Neural progenitor cell (in vitro differentiated cells): ENCODE data around the gene C1orf21. TPM values are rescaled to one million over a fixed set of nuclear protein-coding genes. Genes with fewer than 3 reads are reported as not detected.

Source experiments
- DNase-seq: peaks from one replicate; pipeline ENCODE4 v3.0.0-alpha.2; 2016; ENCODE audit warnings: low spot score
- H2AFZ ChIP-seq: fragments of 200-600 bp; sonication (generic); replicated peaks from 2 replicates; pipeline ENCODE4 v1.6.1; 2016; ENCODE audit warnings: antibody characterized with exemption
- H3F3A ChIP-seq: fragments of 200-600 bp; sonication (generic); 2 replicates; pipeline ENCODE4 v1.6.1; 2016; ENCODE audit warnings: antibody characterized with exemption, low read depth
- H3K27ac ChIP-seq: fragments of 200-600 bp; sonication (generic); 2 replicates; pipeline ENCODE4 v1.5.1; 2016; ENCODE audit warnings: mild to moderate bottlenecking
- H3K27me3 ChIP-seq: fragments of 200-600 bp; sonication (generic); 2 replicates; pipeline ENCODE4 v1.6.1; 2016; ENCODE audit warnings: mild to moderate bottlenecking, moderate library complexity
- H3K36me3 ChIP-seq: fragments of 200-600 bp; sonication (generic); 2 replicates; pipeline ENCODE4 v1.5.1; 2016
- H3K4me1 ChIP-seq: fragments of 200-600 bp; sonication (generic); 2 replicates; pipeline ENCODE4 v1.6.1; 2016; ENCODE audit warnings: mixed run types
- H3K4me2 ChIP-seq: fragments of 200-600 bp; sonication (generic); 2 replicates; pipeline ENCODE4 v1.6.1; 2016
- H3K4me3 ChIP-seq: fragments of 200-600 bp; sonication (generic); 2 replicates; pipeline ENCODE4 v1.5.1; 2016
- H3K79me2 ChIP-seq: fragments of 200-600 bp; sonication (generic); 2 replicates; pipeline ENCODE4 v1.6.1; 2016; ENCODE audit warnings: low read depth
- H3K9ac ChIP-seq: fragments of 200-600 bp; sonication (generic); 2 replicates; pipeline ENCODE4 v1.6.1; 2016
- H3K9me3 ChIP-seq: fragments of 200-600 bp; sonication (generic); 2 replicates; pipeline ENCODE4 v1.5.1; 2016; ENCODE audit warnings: low read depth
- H4K20me1 ChIP-seq: fragments of 200-600 bp; sonication (generic); 2 replicates; pipeline ENCODE4 v1.6.1; 2016; ENCODE audit warnings: low read depth
- H3K27ac Mint-ChIP-seq: 3 replicates; pipeline ENCODE4 v1.8.0; 2021; ENCODE audit warnings: mixed read lengths
- H3K27me3 Mint-ChIP-seq: 2 replicates; pipeline ENCODE4 v1.8.0; 2022; ENCODE audit warnings: low read depth, mild to moderate bottlenecking, inconsistent platforms, moderate library complexity, mixed read lengths; ENCODE audit not compliant: insufficient read depth
- H3K36me3 Mint-ChIP-seq: 3 replicates; pipeline ENCODE4 v1.8.0; 2021; ENCODE audit warnings: mixed read lengths
- H3K4me1 Mint-ChIP-seq: 3 replicates; pipeline ENCODE4 v1.8.0; 2021; ENCODE audit warnings: mixed read lengths
- H3K4me3 Mint-ChIP-seq: 3 replicates; pipeline ENCODE4 v1.8.0; 2021; ENCODE audit warnings: mild to moderate bottlenecking, moderate library complexity, mixed read lengths
- H3K9me3 Mint-ChIP-seq: 3 replicates; pipeline ENCODE4 v1.8.0; 2020; ENCODE audit warnings: mixed read lengths
- CTCF ChIP-seq: fragments of 200-600 bp; sonication (generic); IDR thresholded peaks from 2 replicates; pipeline ENCODE4 v1.5.1; 2017; ENCODE audit warnings: antibody characterized with exemption, mild to moderate bottlenecking
- EZH2 ChIP-seq: fragments of 200-600 bp; sonication (generic); IDR thresholded peaks from 2 replicates; pipeline ENCODE4 v1.6.1; 2017; ENCODE audit warnings: antibody characterized with exemption, mild to moderate bottlenecking, moderate library complexity
- EZH2phosphoT487 ChIP-seq: fragments of 200-600 bp; sonication (generic); IDR thresholded peaks from 2 replicates; pipeline ENCODE4 v1.6.1; 2017; ENCODE audit warnings: antibody characterized with exemption
- total RNA-seq: library from RNA; depleted of rRNA; stranded (reverse); fragments of >200 nt; gene quantifications from 2 replicates; pipeline ENCODE4 v1.2.3, GENCODE V29; 2015; ENCODE audit warnings: low replicate concordance

The C1orf21 gene
- total RNA-seq, 1 donor from 2014 or later = 117 TPM

GRCh38 chr1:184650177-184650866, 263.5 kb downstream of the C1orf21 start:
- Histone ChIP-seq H3K27me3 (no peaks in the 10 kb centered on the region), H4K20me1 (no peaks in the 10 kb centered on the region), H3K4me1 (peaks cover 5% of the 10 kb centered on the region), H3F3A (peaks cover 5% of the 10 kb centered on the region), H3K36me3 (no peaks in the 10 kb centered on the region), H2AFZ (no peak overlapping the region), H3K9ac (no peak overlapping the region), H3K27ac (no peak overlapping the region), H3K4me3 (no peak overlapping the region), H3K9me3 (no peaks in the 10 kb centered on the region), H3K79me2 (no peaks in the 10 kb centered on the region), H3K4me2 (no peak overlapping the region)
- no peak overlapping the region for H3K27ac Mint-ChIP-seq
- no peak overlapping the region for H3K4me3 Mint-ChIP-seq
- peaks cover 14% of the 10 kb centered on the region for H3K9me3 Mint-ChIP-seq
- H3K4me1 Mint-ChIP-seq = peaks cover 2% of the 10 kb centered on the region
- TF ChIP-seq EZH2 (no peak), EZH2phosphoT487 (no peak), CTCF (no peak)
- H3K27me3 Mint-ChIP-seq = peaks cover 3% of the 10 kb centered on the region
- no peak for DNase-seq
- no peaks in the 10 kb centered on the region for H3K36me3 Mint-ChIP-seq

- Mint-ChIP-seq H3K9me3 (peaks cover 3% of the 10 kb centered on the region), H3K27me3 (peaks cover 3% of the 10 kb centered on the region), H3K36me3 (no peaks in the 10 kb centered on the region), H3K4me1 (peaks cover 4% of the 10 kb centered on the region), H3K27ac (no peak overlapping the region), H3K4me3 (no peak overlapping the region)
- Histone ChIP-seq H3K36me3 (no peaks in the 10 kb centered on the region), H3K4me1 (peaks cover 22% of the 10 kb centered on the region), H2AFZ (no peak overlapping the region), H3K9ac (no peak overlapping the region), H3F3A (peaks cover 21% of the 10 kb centered on the region), H3K9me3 (no peaks in the 10 kb centered on the region), H3K79me2 (no peaks in the 10 kb centered on the region), H3K27ac (peak overlapping the region; percentile 44), H4K20me1 (no peaks in the 10 kb centered on the region), H3K4me2 (no peak overlapping the region), H3K27me3 (no peaks in the 10 kb centered on the region), H3K4me3 (no peak overlapping the region)
- TF ChIP-seq EZH2 (no peak), CTCF (no peak), EZH2phosphoT487 (no peak)
- no peak for DNase-seq
Observed at GRCh38 chr1:184655185-184655584, 268.4 kb downstream of the C1orf21 start.

GRCh38 chr1:184656221-184656620, 269.4 kb downstream of the C1orf21 start:
- peaks cover 13% of the 10 kb centered on the region for H3K4me1 Mint-ChIP-seq
- H3K27me3 Mint-ChIP-seq = peaks cover 2% of the 10 kb centered on the region
- H3F3A ChIP-seq = peaks cover 30% of the 10 kb centered on the region
- H3K4me3 Mint-ChIP-seq = no peak overlapping the region
- H3K4me1 ChIP-seq = peaks cover 33% of the 10 kb centered on the region
- TF ChIP-seq CTCF = no peak
- TF ChIP-seq EZH2 = no peak
- TF ChIP-seq EZH2phosphoT487 = no peak
- no peak overlapping the region for H3K27ac ChIP-seq
- no peak for DNase-seq
- H2AFZ ChIP-seq = no peak overlapping the region
- no peaks in the 10 kb centered on the region for H3K36me3 ChIP-seq
- no peaks in the 10 kb centered on the region for H3K79me2 ChIP-seq
- no peak overlapping the region for H3K27ac Mint-ChIP-seq
- no peaks in the 10 kb centered on the region for H3K27me3 ChIP-seq
- H4K20me1 ChIP-seq = no peaks in the 10 kb centered on the region
- no peak overlapping the region for H3K4me3 ChIP-seq
- H3K9ac ChIP-seq = no peak overlapping the region
- peaks cover 3% of the 10 kb centered on the region for H3K9me3 Mint-ChIP-seq
- H3K36me3 Mint-ChIP-seq = no peaks in the 10 kb centered on the region
- no peaks in the 10 kb centered on the region for H3K9me3 ChIP-seq
- H3K4me2 ChIP-seq = no peak overlapping the region
